ENCODE data around the gene HCAR1. TPM values are rescaled to one million over a fixed set of nuclear protein-coding genes. Genes with fewer than 3 reads are reported as not detected.
"Not testable (repeated sequence)": the region's sequence is repeated elsewhere in the genome, so short reads cannot be mapped to it uniquely, and the experiment has no call there.

The HCAR1 gene
- total and polyA plus RNA-seq, 8 donors, result 0.29 to 0.66 (median 0.56) TPM

GRCh38 chr12:122696922-122697321 is 33.7 kb downstream of the HCAR1 start:
- H3K4me1 ChIP-seq; intact Hi-C loops (cut with DNase I); H3K9me3 ChIP-seq; H3K36me3 ChIP-seq; H3K4me3 ChIP-seq; ATAC-seq; DNase-seq; H3K27ac ChIP-seq; H3K27me3 ChIP-seq: not testable (repeated sequence)

- TF ChIP-seq CTCF (IDR thresholded peaks at IDR 0.05), result no peak
- no peaks in the 10 kb centered on the region for H3K27me3 ChIP-seq
- DNase-seq (no peak), ATAC-seq (no peak)
- H3K4me1 ChIP-seq, result no peaks in the 10 kb centered on the region
- H3K27ac ChIP-seq, result no peak overlapping the region
- no peak overlapping the region for H3K4me3 ChIP-seq
- no peaks in the 10 kb centered on the region for H3K36me3 ChIP-seq
- intact Hi-C loops (cut with DNase I), result no loop called here
- H3K9me3 ChIP-seq, result no peaks in the 10 kb centered on the region
Observed at GRCh38 chr12:122691566-122691965, 39.1 kb downstream of the HCAR1 start.

- H3K4me3 ChIP-seq, result no peak overlapping the region
- intact Hi-C loops (cut with DNase I), result no loop called here
- TF ChIP-seq CTCF (IDR thresholded peaks at IDR 0.05), result no peak
- H3K36me3 ChIP-seq, result no peaks in the 10 kb centered on the region
- DNase-seq, result no peak
- H3K27ac ChIP-seq, result no peak overlapping the region
- peak; percentile 57 for ATAC-seq
- H3K9me3 ChIP-seq, result no peaks in the 10 kb centered on the region
- no peaks in the 10 kb centered on the region for H3K27me3 ChIP-seq
- no peaks in the 10 kb centered on the region for H3K4me1 ChIP-seq
Observed at GRCh38 chr12:122688291-122688690, 42.4 kb downstream of the HCAR1 start.

- peak overlapping the region in 1 of 2 donors; percentile 29 for H3K27ac ChIP-seq
- intact Hi-C loops (cut with DNase I), result no loop called here
- no peak for TF ChIP-seq CTCF (IDR thresholded peaks at IDR 0.05)
Observed at GRCh38 chr12:122687086-122687485, 43.6 kb downstream of the HCAR1 start.

GRCh38 chr12:122686538-122686937 is 44.1 kb downstream of the HCAR1 start:
- intact Hi-C loops (cut with DNase I), result no loop called here
- ATAC-seq (no peak), DNase-seq (no peak)
- Histone ChIP-seq H3K27me3 (no peaks in the 10 kb centered on the region), H3K36me3 (no peaks in the 10 kb centered on the region), H3K27ac (no peak overlapping the region), H3K4me3 (no peak overlapping the region), H3K4me1 (peaks cover 0 to 9% of the 10 kb centered on the region in 2 donors), H3K9me3 (no peaks in the 10 kb centered on the region)
- TF ChIP-seq CTCF (IDR thresholded peaks at IDR 0.05), result no peak

More at GRCh38 chr12:122687086-122687485, 43.6 kb downstream of the HCAR1 start:
- Histone ChIP-seq H3K9me3 (no peaks in the 10 kb centered on the region), H3K36me3 (no peaks in the 10 kb centered on the region), H3K4me3 (no peak overlapping the region), H3K4me1 (peaks cover 0 to 5% of the 10 kb centered on the region in 2 donors), H3K27me3 (no peaks in the 10 kb centered on the region)
- DNase-seq, result peak in 3 of 4 donors; percentile 23 to 85 (median 76)
- peak; percentile 91 for ATAC-seq

GRCh38 chr12:122684297-122684813 is 46.3 kb downstream of the HCAR1 start:
- no peak for TF ChIP-seq CTCF (IDR thresholded peaks at IDR 0.05)
- intact Hi-C loops (cut with DNase I), result no loop called here
- ATAC-seq (no peak), DNase-seq (no peak)
- H3K27ac ChIP-seq, result no peak overlapping the region
- no peaks in the 10 kb centered on the region for H3K36me3 ChIP-seq
- H3K4me3 ChIP-seq, result no peak overlapping the region
- peaks cover 2 to 25% of the 10 kb centered on the region in 2 donors for H3K4me1 ChIP-seq
- no peaks in the 10 kb centered on the region for H3K27me3 ChIP-seq
- no peaks in the 10 kb centered on the region for H3K9me3 ChIP-seq

Measured in left lung (tissue), 10 donors.